ENCODE measurements around the gene TRIM75.

TRIM75 gene

GRCh38 chr4:165096776-165097175, 43.1 kb downstream of the TRIM75 start:
- Mint-ChIP-seq H3K36me3 (peaks cover 13% of the 10 kb centered on the region), H3K4me3 (no peak overlapping the region), H3K4me1 (no peaks in the 10 kb centered on the region), H3K9me3 (no peaks in the 10 kb centered on the region), H3K27ac (no peak overlapping the region), H3K27me3 (no peaks in the 10 kb centered on the region)
- CTCF ChIA-PET, result interaction anchor here (0.6 to 1.9 kb wide), 17 partner anchors 9 to 365 kb away, joined by 3 to 8 read pairs (median 4); partner anchors contain the start of gene TMEM192
- no peak for DNase-seq

- H3K27me3 Mint-ChIP-seq, result no peaks in the 10 kb centered on the region
- H3K27ac Mint-ChIP-seq, result no peak overlapping the region
- H3K4me3 Mint-ChIP-seq, result no peak overlapping the region
- no peaks in the 10 kb centered on the region for H3K9me3 Mint-ChIP-seq
- H3K36me3 Mint-ChIP-seq, result peaks cover 13% of the 10 kb centered on the region
- no peaks in the 10 kb centered on the region for H3K4me1 Mint-ChIP-seq
- DNase-seq, result no peak
- CTCF ChIA-PET, result no interaction called here
Observed at GRCh38 chr4:165101641-165102040, 48.0 kb downstream of the TRIM75 start.

DNA sequence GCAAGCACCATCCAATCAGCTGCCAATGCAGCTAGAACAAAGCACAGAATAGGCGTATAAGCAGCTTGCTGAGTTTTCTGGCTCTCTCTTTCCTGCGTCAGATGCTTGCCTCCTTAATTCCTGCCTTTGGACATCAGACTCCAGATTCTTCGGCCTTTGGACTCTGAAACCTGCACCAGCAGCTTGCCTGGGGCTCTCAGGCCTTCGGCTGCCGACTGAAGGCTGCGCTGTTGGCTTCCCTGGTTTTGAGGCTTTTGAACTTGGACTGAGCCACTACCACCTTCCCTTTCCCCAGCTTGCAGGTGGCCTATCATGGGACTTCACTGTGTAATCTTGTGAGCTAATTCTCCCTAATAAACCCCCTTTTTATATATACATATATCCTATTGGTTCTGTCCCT, 52.9 kb downstream of the TRIM75 start:
- CTCF ChIA-PET, result interaction anchor here (0.6 to 1.9 kb wide), 2 partner anchors 9 to 235 kb away, joined by 3 to 8 read pairs; no protein-coding TSS in a partner anchor
- H3K36me3 Mint-ChIP-seq, result peaks cover 2% of the 10 kb centered on the region
- no peak overlapping the region for H3K27ac Mint-ChIP-seq
- H3K4me1 Mint-ChIP-seq, result peaks cover 3% of the 10 kb centered on the region
- no peak overlapping the region for H3K4me3 Mint-ChIP-seq
- H3K9me3 Mint-ChIP-seq, result no peaks in the 10 kb centered on the region
- H3K27me3 Mint-ChIP-seq, result no peaks in the 10 kb centered on the region
- DNase-seq, result no peak

Data from activated naive CD4-positive, alpha-beta T cell treated with anti-CD3 and anti-CD28 coated beads, Interleukin-2, amount 10 ng/mL, durations not matched to agents 7 days and 5 days (primary cell).